ENCODE measurements around the gene SPTBN5. TPM values are rescaled to one million over a fixed set of nuclear protein-coding genes. Genes with fewer than 3 reads are reported as not detected.

The SPTBN5 gene
- total RNA-seq, 1 donor from 2014 or later = 4.2 TPM

DNA sequence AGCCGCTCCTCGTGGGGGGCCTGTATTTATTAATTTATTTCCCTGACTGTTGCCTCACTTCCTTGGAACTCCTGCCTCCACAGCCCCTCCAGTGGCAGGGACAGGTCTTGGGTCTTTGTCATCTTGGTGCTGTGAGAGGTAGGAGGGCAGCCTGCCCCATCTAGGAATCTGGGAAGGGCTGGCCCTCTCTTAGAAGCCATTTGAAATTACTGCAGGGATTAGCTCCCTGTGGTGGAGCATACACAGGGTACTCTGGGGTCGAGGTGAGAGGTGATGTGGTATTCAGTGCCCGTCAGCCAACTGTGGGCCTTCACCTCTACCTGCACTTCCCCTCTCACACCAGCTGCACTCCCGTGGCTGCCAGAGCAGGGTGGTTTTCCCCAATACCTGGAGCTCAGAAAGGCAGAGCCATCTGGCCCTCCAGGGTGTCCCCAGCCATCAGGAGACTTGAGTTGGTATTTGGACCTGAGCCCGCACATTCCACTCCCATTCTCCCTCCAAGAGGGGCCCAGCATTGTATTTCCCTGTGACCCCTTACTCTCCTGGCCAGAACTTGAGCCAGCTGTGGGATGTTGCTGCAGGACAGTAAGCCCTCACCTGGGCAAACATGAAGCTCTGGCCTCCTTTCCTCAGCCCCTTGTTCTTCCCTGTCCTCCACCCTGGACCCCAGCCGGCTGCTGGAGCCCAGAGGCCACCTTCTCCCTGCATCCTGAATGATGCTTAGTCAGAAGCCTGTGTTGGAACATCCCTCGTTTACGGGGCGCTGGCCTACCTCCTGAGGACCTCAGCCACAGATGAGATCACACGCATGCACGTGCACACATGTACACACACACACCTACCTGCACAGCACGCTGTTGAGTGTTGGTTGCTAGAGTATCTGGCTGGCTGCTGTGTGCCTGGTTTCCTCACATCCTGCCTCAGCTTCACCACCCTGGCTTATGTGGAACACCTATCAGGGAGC lies 68.0 kb downstream of the SPTBN5 start:
- no peak for DNase-seq (ENCODE audit: extremely low spot score, unreplicated experiment)
- no peaks in the 10 kb centered on the region for H3K36me3 Mint-ChIP-seq
- TF ChIP-seq, protein P1, sequence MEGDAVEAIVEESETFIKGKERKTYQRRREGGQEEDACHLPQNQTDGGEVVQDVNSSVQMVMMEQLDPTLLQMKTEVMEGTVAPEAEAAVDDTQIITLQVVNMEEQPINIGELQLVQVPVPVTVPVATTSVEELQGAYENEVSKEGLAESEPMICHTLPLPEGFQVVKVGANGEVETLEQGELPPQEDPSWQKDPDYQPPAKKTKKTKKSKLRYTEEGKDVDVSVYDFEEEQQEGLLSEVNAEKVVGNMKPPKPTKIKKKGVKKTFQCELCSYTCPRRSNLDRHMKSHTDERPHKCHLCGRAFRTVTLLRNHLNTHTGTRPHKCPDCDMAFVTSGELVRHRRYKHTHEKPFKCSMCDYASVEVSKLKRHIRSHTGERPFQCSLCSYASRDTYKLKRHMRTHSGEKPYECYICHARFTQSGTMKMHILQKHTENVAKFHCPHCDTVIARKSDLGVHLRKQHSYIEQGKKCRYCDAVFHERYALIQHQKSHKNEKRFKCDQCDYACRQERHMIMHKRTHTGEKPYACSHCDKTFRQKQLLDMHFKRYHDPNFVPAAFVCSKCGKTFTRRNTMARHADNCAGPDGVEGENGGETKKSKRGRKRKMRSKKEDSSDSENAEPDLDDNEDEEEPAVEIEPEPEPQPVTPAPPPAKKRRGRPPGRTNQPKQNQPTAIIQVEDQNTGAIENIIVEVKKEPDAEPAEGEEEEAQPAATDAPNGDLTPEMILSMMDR (conservative IDR thresholded peaks at IDR 0.05) = no peak
- no peaks in the 10 kb centered on the region for H3K27me3 Mint-ChIP-seq
- H3K4me1 Mint-ChIP-seq (ENCODE audit: unreplicated experiment) = peaks cover 6% of the 10 kb centered on the region
- no peaks in the 10 kb centered on the region for H3K9me3 Mint-ChIP-seq
- peak overlapping the region; percentile 73 for H3K4me3 Mint-ChIP-seq
- peak overlapping the region; percentile 33 for H3K27ac Mint-ChIP-seq

DNA sequence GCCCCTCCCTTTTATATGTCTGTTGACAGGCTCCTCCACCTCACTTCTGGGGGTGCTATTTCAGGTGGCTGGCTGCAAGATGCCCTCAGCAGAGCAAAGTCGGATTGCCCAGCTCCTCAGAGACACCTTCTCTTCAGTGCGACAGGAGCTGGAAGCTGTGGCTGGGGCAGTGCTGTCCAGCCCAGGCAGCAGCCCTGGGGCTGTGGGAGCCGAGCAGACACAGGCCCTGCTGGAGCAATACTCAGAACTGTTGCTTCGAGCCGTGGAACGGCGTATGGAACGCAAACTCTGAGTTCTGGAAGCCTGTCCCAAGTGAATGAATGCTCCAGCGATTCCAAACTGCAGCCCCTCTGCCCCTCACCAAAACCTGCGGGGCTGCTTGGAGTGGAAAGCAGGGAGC lies 68.7 kb downstream of the SPTBN5 start:
- peaks cover 6% of the 10 kb centered on the region for H3K4me1 Mint-ChIP-seq (ENCODE audit: unreplicated experiment)
- H3K27ac Mint-ChIP-seq = no peak overlapping the region
- no peaks in the 10 kb centered on the region for H3K36me3 Mint-ChIP-seq
- H3K4me3 Mint-ChIP-seq = no peak overlapping the region
- DNase-seq (ENCODE audit: extremely low spot score, unreplicated experiment) = no peak
- H3K9me3 Mint-ChIP-seq = no peaks in the 10 kb centered on the region
- no peaks in the 10 kb centered on the region for H3K27me3 Mint-ChIP-seq
- TF ChIP-seq, protein P1 (conservative IDR thresholded peaks at IDR 0.05) = no peak

- no peak overlapping the region for H3K27ac Mint-ChIP-seq
- H3K36me3 Mint-ChIP-seq = no peaks in the 10 kb centered on the region
- H3K9me3 Mint-ChIP-seq = no peaks in the 10 kb centered on the region
- TF ChIP-seq, protein P1 (conservative IDR thresholded peaks at IDR 0.05) = no peak
- H3K27me3 Mint-ChIP-seq = no peaks in the 10 kb centered on the region
- DNase-seq (ENCODE audit: extremely low spot score, unreplicated experiment) = no peak
- peaks cover 6% of the 10 kb centered on the region for H3K4me1 Mint-ChIP-seq (ENCODE audit: unreplicated experiment)
- no peak overlapping the region for H3K4me3 Mint-ChIP-seq
Observed at GRCh38 chr15:41824062-41824745, 69.6 kb downstream of the SPTBN5 start.

DNA sequence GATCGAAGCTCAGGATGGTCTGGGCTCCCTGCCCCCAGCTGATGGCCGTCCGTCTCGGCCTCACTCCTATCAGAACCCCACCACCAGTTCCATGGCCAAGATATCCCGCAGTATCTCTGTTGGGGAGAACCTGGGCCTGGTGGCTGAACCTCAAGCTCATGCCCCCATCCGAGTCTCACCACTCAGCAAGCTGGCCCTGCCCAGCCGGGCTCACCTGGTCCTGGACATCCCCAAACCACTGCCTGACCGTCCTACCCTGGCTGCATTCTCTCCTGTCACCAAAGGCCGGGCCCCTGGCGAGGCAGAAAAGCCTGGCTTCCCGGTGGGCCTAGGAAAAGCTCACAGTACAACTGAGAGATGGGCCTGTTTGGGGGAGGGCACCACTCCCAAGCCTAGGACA lies 70.4 kb downstream of the SPTBN5 start:
- no peaks in the 10 kb centered on the region for H3K36me3 Mint-ChIP-seq
- no peaks in the 10 kb centered on the region for H3K9me3 Mint-ChIP-seq
- peaks cover under 1% of the 10 kb centered on the region for H3K4me1 Mint-ChIP-seq (ENCODE audit: unreplicated experiment)
- no peak for DNase-seq (ENCODE audit: extremely low spot score, unreplicated experiment)
- TF ChIP-seq, protein P1 (conservative IDR thresholded peaks at IDR 0.05) = no peak
- no peak overlapping the region for H3K4me3 Mint-ChIP-seq
- no peak overlapping the region for H3K27ac Mint-ChIP-seq
- no peaks in the 10 kb centered on the region for H3K27me3 Mint-ChIP-seq

DNA sequence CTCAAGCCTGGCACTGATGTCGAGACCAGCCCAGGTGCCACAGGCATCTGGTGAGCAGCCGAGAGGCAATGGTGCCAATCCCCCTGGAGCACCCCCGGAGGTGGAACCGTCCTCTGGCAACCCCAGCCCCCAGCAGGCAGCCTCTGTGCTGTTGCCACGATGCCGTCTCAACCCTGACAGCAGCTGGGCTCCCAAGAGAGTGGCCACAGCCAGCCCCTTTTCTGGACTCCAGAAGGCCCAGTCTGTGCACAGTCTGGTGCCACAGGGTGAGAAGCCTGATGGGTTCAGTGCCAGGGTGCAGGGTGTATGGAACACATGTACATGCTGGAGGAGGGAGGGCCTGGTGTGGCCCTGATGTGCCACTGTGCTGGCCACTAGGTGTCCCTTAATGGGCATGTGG lies 70.9 kb downstream of the SPTBN5 start:
- Mint-ChIP-seq H3K27me3 (no peaks in the 10 kb centered on the region), H3K36me3 (no peaks in the 10 kb centered on the region), H3K4me3 (no peak overlapping the region), H3K4me1 (ENCODE audit: unreplicated experiment) (no peaks in the 10 kb centered on the region), H3K9me3 (no peaks in the 10 kb centered on the region), H3K27ac (no peak overlapping the region)
- DNase-seq (ENCODE audit: extremely low spot score, unreplicated experiment) = no peak
- TF ChIP-seq, protein P1 (conservative IDR thresholded peaks at IDR 0.05) = no peak
